ENCODE results near the gene PBX1. TPM values are rescaled to one million over a fixed set of nuclear protein-coding genes. Genes with fewer than 3 reads are reported as not detected.

The PBX1 gene
- total RNA-seq, 2 experiments from 2014 or later = not detected

GRCh38 chr1:164842870-164843269, 283.9 kb downstream of the PBX1 start:
- H3K36me3 Mint-ChIP-seq (ENCODE audit: low read depth) = no peaks in the 10 kb centered on the region
- ATAC-seq (no peak), DNase-seq (no peak)
- H3K4me3 Mint-ChIP-seq = no peak overlapping the region
- H3K27ac Mint-ChIP-seq = no peak overlapping the region
- no peaks in the 10 kb centered on the region for H3K27me3 Mint-ChIP-seq (ENCODE audit: low read depth)
- no peaks in the 10 kb centered on the region for H3K9me3 Mint-ChIP-seq (ENCODE audit: insufficient read depth)
- POLR2A ChIA-PET = no interaction called here
- no peaks in the 10 kb centered on the region for H3K4me1 Mint-ChIP-seq (ENCODE audit: low read depth)
- CTCF ChIA-PET = no interaction called here

DNA sequence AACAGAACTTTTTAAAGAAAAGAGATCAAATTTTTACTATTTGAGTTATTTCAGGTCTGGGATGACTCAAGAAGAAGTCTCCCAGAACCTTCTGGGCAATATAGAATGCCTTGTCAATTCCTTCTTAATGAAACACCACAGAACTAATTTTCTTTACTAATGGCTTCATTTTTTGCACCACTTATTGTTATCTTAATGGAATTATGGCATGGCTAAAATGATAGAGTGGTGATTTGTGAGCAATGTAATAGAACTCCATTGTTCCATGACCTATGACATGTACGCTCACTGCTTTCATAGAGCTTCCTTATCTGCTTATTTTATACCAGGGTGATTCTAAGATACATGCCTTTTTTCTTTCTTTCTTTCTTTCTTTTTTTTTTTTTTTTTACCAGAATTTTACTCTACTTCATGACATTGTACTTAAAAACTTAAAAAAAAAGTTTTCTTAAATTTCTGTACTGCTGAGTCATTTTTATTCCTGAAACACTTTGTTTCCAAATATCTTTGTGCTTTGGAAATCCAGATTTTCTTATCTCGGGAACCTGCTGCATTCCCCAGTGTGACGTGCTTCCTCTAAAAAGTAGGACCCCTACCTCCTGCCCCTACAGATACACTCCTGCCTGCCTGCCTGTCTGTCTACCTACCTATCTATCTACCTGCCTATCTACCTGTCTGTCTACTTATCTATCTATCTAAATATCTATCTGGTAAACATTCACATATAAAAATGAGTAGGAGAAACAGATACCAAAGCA, 284.9 kb downstream of the PBX1 start:
- Mint-ChIP-seq H3K27ac (no peak overlapping the region), H3K27me3 (ENCODE audit: low read depth) (no peaks in the 10 kb centered on the region), H3K4me1 (ENCODE audit: low read depth) (no peaks in the 10 kb centered on the region), H3K4me3 (no peak overlapping the region), H3K9me3 (ENCODE audit: insufficient read depth) (no peaks in the 10 kb centered on the region), H3K36me3 (ENCODE audit: low read depth) (no peaks in the 10 kb centered on the region)
- DNase-seq (no peak), ATAC-seq (no peak)
- CTCF ChIA-PET = no interaction called here
- POLR2A ChIA-PET = no interaction called here

GRCh38 chr1:164846731-164847691, 288.0 kb downstream of the PBX1 start:
- POLR2A ChIA-PET = no interaction called here
- H3K36me3 Mint-ChIP-seq (ENCODE audit: low read depth) = no peaks in the 10 kb centered on the region
- H3K27me3 Mint-ChIP-seq (ENCODE audit: low read depth) = no peaks in the 10 kb centered on the region
- CTCF ChIA-PET = no interaction called here
- ATAC-seq = no peak
- H3K27ac Mint-ChIP-seq = no peak overlapping the region
- no peak for DNase-seq
- no peaks in the 10 kb centered on the region for H3K9me3 Mint-ChIP-seq (ENCODE audit: insufficient read depth)
- H3K4me1 Mint-ChIP-seq (ENCODE audit: low read depth) = no peaks in the 10 kb centered on the region
- H3K4me3 Mint-ChIP-seq = no peak overlapping the region

GRCh38 chr1:164853146-164853545, 294.2 kb downstream of the PBX1 start:
- POLR2A ChIA-PET = no interaction called here
- no peaks in the 10 kb centered on the region for H3K36me3 Mint-ChIP-seq (ENCODE audit: low read depth)

DNA sequence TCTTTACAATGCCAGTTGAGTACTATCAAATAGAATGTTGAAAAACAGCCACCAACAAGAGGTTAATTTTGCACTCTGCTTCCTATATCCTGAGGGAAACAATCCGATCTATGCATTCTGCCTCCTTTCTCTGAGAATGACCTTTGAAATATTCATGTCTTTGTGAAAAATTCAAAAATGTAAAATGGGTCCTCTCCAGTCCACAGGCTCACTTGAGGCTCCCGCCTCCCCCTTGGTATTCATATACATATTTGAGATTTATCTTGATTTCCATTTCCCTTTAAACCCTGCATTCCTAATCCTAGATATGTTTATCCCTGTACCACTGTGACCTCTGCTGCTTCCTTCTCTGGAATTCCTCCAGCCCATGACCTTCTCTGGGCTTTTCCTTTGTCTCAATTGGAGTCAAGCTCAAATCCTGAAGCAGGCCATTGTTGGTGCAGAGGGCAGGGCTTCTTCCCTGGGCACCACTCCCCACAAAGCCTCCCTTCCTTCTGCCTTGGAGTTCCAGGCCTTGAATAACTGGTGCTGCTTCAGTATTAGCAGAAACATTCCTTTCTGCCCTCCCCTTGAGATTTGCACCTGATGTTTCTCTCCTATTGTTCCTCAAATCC, 296.8 kb downstream of the PBX1 start:
- H3K4me3 Mint-ChIP-seq = no peak overlapping the region
- H3K9me3 Mint-ChIP-seq (ENCODE audit: insufficient read depth) = no peaks in the 10 kb centered on the region
- H3K36me3 Mint-ChIP-seq (ENCODE audit: low read depth) = no peaks in the 10 kb centered on the region
- no peak overlapping the region for H3K27ac Mint-ChIP-seq
- H3K4me1 Mint-ChIP-seq (ENCODE audit: low read depth) = no peaks in the 10 kb centered on the region
- ChIA-PET CTCF (no interaction called here), POLR2A (no interaction called here)
- no peaks in the 10 kb centered on the region for H3K27me3 Mint-ChIP-seq (ENCODE audit: low read depth)
- DNase-seq (no peak), ATAC-seq (no peak)

More at GRCh38 chr1:164853146-164853545, 294.2 kb downstream of the PBX1 start:
- Mint-ChIP-seq H3K27ac (no peak overlapping the region), H3K9me3 (ENCODE audit: insufficient read depth) (no peaks in the 10 kb centered on the region), H3K4me1 (ENCODE audit: low read depth) (no peaks in the 10 kb centered on the region), H3K4me3 (no peak overlapping the region), H3K27me3 (ENCODE audit: low read depth) (no peaks in the 10 kb centered on the region)
- no peak for DNase-seq
- no peak for ATAC-seq
- CTCF ChIA-PET = no interaction called here

GRCh38 chr1:164856381-164856780, 297.4 kb downstream of the PBX1 start:
- Mint-ChIP-seq H3K36me3 (ENCODE audit: low read depth) (no peaks in the 10 kb centered on the region), H3K4me1 (ENCODE audit: low read depth) (no peaks in the 10 kb centered on the region), H3K27me3 (ENCODE audit: low read depth) (no peaks in the 10 kb centered on the region), H3K9me3 (ENCODE audit: insufficient read depth) (no peaks in the 10 kb centered on the region), H3K27ac (no peak overlapping the region), H3K4me3 (no peak overlapping the region)
- ChIA-PET CTCF (no interaction called here), POLR2A (no interaction called here)
- DNase-seq = no peak
- ATAC-seq = no peak

DNA sequence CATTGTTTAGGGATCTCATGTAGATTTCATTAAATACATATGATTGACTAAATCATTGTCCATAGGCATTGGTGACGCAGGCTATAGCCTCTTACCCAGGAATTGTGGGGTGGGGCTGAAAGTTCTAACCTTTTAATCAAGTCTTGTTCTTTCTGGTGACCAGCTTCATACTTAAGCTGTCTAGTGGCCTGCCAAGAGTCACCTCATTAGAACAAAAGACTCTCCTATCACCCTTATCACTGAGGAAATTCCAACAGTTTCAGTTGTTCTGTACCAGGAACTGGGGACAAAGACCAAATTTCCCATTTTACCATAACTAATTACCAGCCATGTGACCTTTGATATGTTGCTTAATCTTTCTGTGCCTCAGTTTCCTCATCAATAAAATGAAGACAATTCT, 298.5 kb downstream of the PBX1 start:
- Mint-ChIP-seq H3K4me1 (ENCODE audit: low read depth) (no peaks in the 10 kb centered on the region), H3K27me3 (ENCODE audit: low read depth) (no peaks in the 10 kb centered on the region), H3K4me3 (no peak overlapping the region), H3K36me3 (ENCODE audit: low read depth) (no peaks in the 10 kb centered on the region), H3K27ac (no peak overlapping the region), H3K9me3 (ENCODE audit: insufficient read depth) (no peaks in the 10 kb centered on the region)
- ATAC-seq (no peak), DNase-seq (no peak)
- ChIA-PET CTCF (no interaction called here), POLR2A (no interaction called here)

DNA sequence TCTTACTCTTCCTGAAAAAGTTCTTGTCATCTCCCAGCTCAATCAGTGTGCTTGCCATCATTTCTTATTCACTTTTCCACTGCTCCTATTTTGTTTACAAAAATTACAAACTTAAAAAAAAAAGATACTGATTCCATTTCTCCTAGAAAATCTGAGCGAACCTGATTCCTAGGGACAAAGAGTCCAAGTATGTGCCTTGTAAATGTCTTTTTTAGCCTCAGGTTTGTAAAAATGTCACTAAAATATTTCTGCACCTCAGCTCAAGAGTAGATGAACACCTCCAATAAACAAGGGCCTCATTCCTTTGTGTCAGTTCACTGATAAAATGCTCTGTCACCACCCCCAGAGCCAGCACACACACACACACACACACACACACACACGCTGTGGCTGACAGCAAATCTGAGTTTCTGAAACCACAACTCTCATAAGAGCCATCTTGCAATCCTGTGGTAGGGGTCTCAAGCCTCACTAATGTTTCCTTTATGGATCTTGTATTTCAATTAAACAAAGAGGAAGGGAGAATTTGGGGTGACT, 299.2 kb downstream of the PBX1 start:
- ATAC-seq (no peak), DNase-seq (no peak)
- no peak overlapping the region for H3K4me3 Mint-ChIP-seq
- CTCF ChIA-PET = no interaction called here
- no peaks in the 10 kb centered on the region for H3K4me1 Mint-ChIP-seq (ENCODE audit: low read depth)
- no peaks in the 10 kb centered on the region for H3K9me3 Mint-ChIP-seq (ENCODE audit: insufficient read depth)
- H3K27ac Mint-ChIP-seq = no peak overlapping the region
- POLR2A ChIA-PET = no interaction called here
- no peaks in the 10 kb centered on the region for H3K27me3 Mint-ChIP-seq (ENCODE audit: low read depth)
- no peaks in the 10 kb centered on the region for H3K36me3 Mint-ChIP-seq (ENCODE audit: low read depth)

DNA sequence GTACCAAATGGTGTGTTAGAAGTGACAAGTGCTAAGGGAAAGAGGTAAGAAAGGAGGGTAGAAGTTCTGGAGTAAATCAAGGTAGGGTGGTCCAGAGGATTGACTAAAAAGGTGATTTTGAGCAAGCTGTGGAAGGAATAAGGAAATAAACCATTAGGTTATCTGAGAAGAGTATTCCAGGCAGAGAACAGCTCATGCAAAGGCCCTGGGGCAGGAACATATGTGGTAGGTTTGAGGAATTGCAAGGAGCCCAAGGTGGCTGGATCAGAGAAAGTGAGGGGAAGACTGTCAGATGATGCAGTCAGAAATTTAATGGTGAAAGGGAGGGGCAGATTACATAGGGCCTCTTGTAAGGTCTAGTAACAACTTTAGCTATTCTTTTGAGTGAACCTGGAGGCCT, 302.6 kb downstream of the PBX1 start:
- ChIA-PET CTCF (no interaction called here), POLR2A (no interaction called here)
- DNase-seq (no peak), ATAC-seq (no peak)
- Mint-ChIP-seq H3K4me1 (ENCODE audit: low read depth) (no peaks in the 10 kb centered on the region), H3K27me3 (ENCODE audit: low read depth) (no peaks in the 10 kb centered on the region), H3K27ac (no peak overlapping the region), H3K36me3 (ENCODE audit: low read depth) (no peaks in the 10 kb centered on the region), H3K9me3 (ENCODE audit: insufficient read depth) (no peaks in the 10 kb centered on the region), H3K4me3 (no peak overlapping the region)

DNA sequence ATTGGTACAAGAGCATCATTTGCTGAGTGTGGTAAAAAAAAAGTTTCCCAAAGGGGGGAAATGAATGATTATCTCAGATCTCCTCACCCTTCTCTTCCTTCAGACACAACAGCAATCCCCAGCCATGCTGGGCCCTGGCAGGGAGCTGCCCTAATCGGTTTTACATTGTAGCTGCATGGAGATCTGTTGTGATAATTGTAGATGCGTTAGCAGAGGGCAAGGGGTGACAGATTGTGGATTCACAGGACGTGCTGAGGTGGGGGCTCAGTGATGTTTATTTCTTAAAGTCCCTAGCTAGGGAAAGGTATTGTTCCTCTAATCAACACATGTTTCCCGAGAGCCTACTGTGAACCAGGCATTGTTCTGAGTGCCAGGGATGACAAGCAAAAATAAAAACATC, 304.1 kb downstream of the PBX1 start:
- Mint-ChIP-seq H3K9me3 (ENCODE audit: insufficient read depth) (no peaks in the 10 kb centered on the region), H3K27me3 (ENCODE audit: low read depth) (no peaks in the 10 kb centered on the region), H3K27ac (no peak overlapping the region), H3K4me3 (no peak overlapping the region), H3K36me3 (ENCODE audit: low read depth) (no peaks in the 10 kb centered on the region), H3K4me1 (ENCODE audit: low read depth) (no peaks in the 10 kb centered on the region)
- CTCF ChIA-PET = no interaction called here
- ATAC-seq (no peak), DNase-seq (no peak)
- POLR2A ChIA-PET = no interaction called here

- Mint-ChIP-seq H3K4me3 (no peak overlapping the region), H3K4me1 (ENCODE audit: low read depth) (no peaks in the 10 kb centered on the region), H3K36me3 (ENCODE audit: low read depth) (no peaks in the 10 kb centered on the region), H3K27me3 (ENCODE audit: low read depth) (no peaks in the 10 kb centered on the region), H3K9me3 (ENCODE audit: insufficient read depth) (no peaks in the 10 kb centered on the region), H3K27ac (no peak overlapping the region)
- ATAC-seq (no peak), DNase-seq (no peak)
- CTCF ChIA-PET = interaction anchor here (0.7 kb wide), 1 partner anchor 646 kb away, joined by 3 read pairs; no protein-coding TSS in a partner anchor
- POLR2A ChIA-PET = no interaction called here
Measured at GRCh38 chr1:164864161-164864560, 305.2 kb downstream of the PBX1 start.

GRCh38 chr1:164865385-164865784, 306.4 kb downstream of the PBX1 start:
- H3K4me3 Mint-ChIP-seq = no peak overlapping the region

More at GRCh38 chr1:164865385-164865784, 306.4 kb downstream of the PBX1 start:
- no peaks in the 10 kb centered on the region for H3K27me3 Mint-ChIP-seq (ENCODE audit: low read depth)
- H3K9me3 Mint-ChIP-seq (ENCODE audit: insufficient read depth) = no peaks in the 10 kb centered on the region
- no peaks in the 10 kb centered on the region for H3K4me1 Mint-ChIP-seq (ENCODE audit: low read depth)
- ChIA-PET CTCF (no interaction called here), POLR2A (no interaction called here)
- DNase-seq (no peak), ATAC-seq (no peak)
- no peaks in the 10 kb centered on the region for H3K36me3 Mint-ChIP-seq (ENCODE audit: low read depth)
- no peak overlapping the region for H3K27ac Mint-ChIP-seq
